ENCODE results near the gene RCBTB2.

DNA sequence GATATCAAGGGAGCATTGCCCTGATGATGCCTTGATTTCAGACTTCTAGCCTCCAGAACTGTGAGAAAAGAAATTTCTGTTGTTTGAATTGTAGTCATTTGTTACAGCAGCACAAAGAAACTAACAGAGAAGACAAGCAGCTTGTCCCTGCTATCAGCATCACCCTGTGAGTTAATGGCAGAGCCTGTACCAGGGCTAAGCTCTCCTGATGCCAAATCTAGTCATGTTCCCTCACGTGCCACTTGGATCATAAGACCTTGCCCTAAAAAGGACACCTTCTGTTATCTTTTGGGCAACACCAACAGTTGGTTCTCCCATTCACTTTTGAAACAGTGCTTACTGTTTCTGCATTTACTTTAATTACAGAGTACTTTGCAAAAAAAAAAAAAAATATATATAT lies 14.8 kb downstream of the RCBTB2 start:
- no peak for TF ChIP-seq POLR2AphosphoS5 (IDR thresholded peaks at IDR 0.05; ENCODE audit: low read depth, low read length)
- no peak for TF ChIP-seq REST (IDR thresholded peaks at IDR 0.05; ENCODE audit: insufficient read depth in 1 of 2, low read depth in 2 of 2, low read length in 2 of 2)
- no peak for TF ChIP-seq SIN3A (IDR thresholded peaks at IDR 0.05; ENCODE audit: borderline replicate concordance, insufficient read depth, low read length)
